Pancreas (tissue), 10 donors: ENCODE results near the gene TIMM21. TPM values are rescaled to one million over a fixed set of nuclear protein-coding genes. Genes with fewer than 3 reads are reported as not detected.

Source experiments
- ATAC-seq, 4 donors: fragments of 200-7000 bp; cut with Tn5 transposase; one replicate each; pipeline versions ENCODE4 v1.8.0 to v1.9.1; 2020; ENCODE audit warnings: mild to moderate bottlenecking in 4 of 4, moderate library complexity in 4 of 4
- DNase-seq, 6 donors: peaks; one replicate each; pipeline ENCODE4 v3.0.0-alpha.2; 2020
- FAIRE-seq: peaks from 2 replicates; lab custom pipeline; 2012; peaks lifted over from hg19 to GRCh38; lab: Jason Lieb, UNC
- H3K27ac ChIP-seq, 4 donors: fragments of 200-600 bp; sonication (generic); 1 replicate in 3 of 4; 2 replicates in 1 of 4; pipeline versions ENCODE4 v1.5.0 to v1.8.0; 2020
- H3K27me3 ChIP-seq, 4 donors: fragments of 200-600 bp; one replicate each; pipeline ENCODE4 v1.8.0; 2021
- H3K36me3 ChIP-seq, 3 donors: fragments of 200-600 bp; sonication (generic) in 1 of 3; one replicate each; pipeline versions ENCODE4 v1.5.0 to v1.8.0; 2020 to 2021
- H3K4me1 ChIP-seq, 3 donors: fragments of 200-600 bp; one replicate each; pipeline ENCODE4 v1.8.0; 2021
- H3K4me3 ChIP-seq, 4 donors: fragments of 200-600 bp; sonication (generic) in 2 of 4; one replicate each; pipeline versions ENCODE4 v1.5.0 to v1.8.0; 2020 to 2021
- H3K9me3 ChIP-seq, 4 donors: fragments of 200-600 bp; one replicate each; pipeline ENCODE4 v1.8.0; 2021
- CTCF ChIP-seq, 4 donors: fragments of 200-600 bp; sonication (generic) in 3 of 4; IDR thresholded peaks; one replicate each; pipeline versions ENCODE4 v1.5.0 to v1.8.0; 2021; ENCODE audit warnings: antibody characterized with exemption in 4 of 4
- WGBS, 2 donors: extraction: QIAGEN DNeasy Blood & Tissue Kit; methylation state at CpG; one replicate each; pipeline ENCODE4 v1.1.7; 2013; 5-methylcytosine and 5-hydroxymethylcytosine counted together
- intact Hi-C, 3 donors: fragments of 100-400 bp; cut with DNase I; formaldehyde crosslinking; loops; one replicate each; pipeline versions ENCODE4 v1.11.1 to v1.14.2; 2022
- polyA plus RNA-seq, 2 donors: library from polyadenylated mRNA; stranded (reverse); fragments of 200-250 nt; gene quantifications; one replicate each; pipeline ENCODE4 v1.2.3, GENCODE V29; 2013
- total RNA-seq, 6 donors: library from RNA; stranded (reverse); fragmentation: NEBNext Ultra II Directional in 4 of 6; extraction: Animal tissue kit (Norgen Biotek cat#: 25700) in 4 of 6; gene quantifications; one replicate each; pipeline versions ENCODE4 v1.2.1 to v1.2.4, GENCODE V29; 2021 to 2023
- donor health status: healthy with polysubstance abuse.
- donor health status: DM: no; HTN: no; CAD: no; lungs with moderate emphysema.
- donor health status: DM: no; HTN: no; CAD: no.
- donor health status: control.
- donor health status: control.
- donor health status: Bipolar disorder and iron deficiency.
- donor health status: DM: yes; HTN: yes; CAD: no.
- donor health status: DM: no; HTN: no; CAD: no.
- donor health status: DM: no; HTN: no; CAD: no.
- donor health status: DM: yes; HTN: yes; CAD: no.

TIMM21 gene
- total and polyA plus RNA-seq, 8 donors: 6.0 to 14.3 (median 10.0) TPM

GRCh38 chr18:74155276-74155675 lies 7.0 kb downstream of the TIMM21 start:
- peaks cover 0 to 8% (median 8%) of the 10 kb centered on the region in 3 donors for H3K36me3 ChIP-seq
- intact Hi-C loops: no loop called here
- no peak for FAIRE-seq

GRCh38 chr18:74163019-74163660 lies 14.8 kb downstream of the TIMM21 start:
- FAIRE-seq: no peak
- WGBS, 2 donors: 79 to 81% methylated on average over 11 of the region's 11 CpGs
- Histone ChIP-seq H3K4me1 (peaks cover 0 to 5% (median 3%) of the 10 kb centered on the region in 3 donors), H3K27me3 (no peaks in the 10 kb centered on the region), H3K36me3 (peaks cover 0 to 8% (median 2%) of the 10 kb centered on the region in 3 donors), H3K4me3 (no peak overlapping the region), H3K9me3 (no peaks in the 10 kb centered on the region), H3K27ac (no peak overlapping the region)
- no peak for DNase-seq
- ATAC-seq: no peak
- TF ChIP-seq CTCF (IDR thresholded peaks at IDR 0.05): no peak
- intact Hi-C loops: no loop called here

More at GRCh38 chr18:74155276-74155675, 7.0 kb downstream of the TIMM21 start:
- H3K4me3 ChIP-seq: no peak overlapping the region
- no peaks in the 10 kb centered on the region for H3K9me3 ChIP-seq
- no peak for TF ChIP-seq CTCF (IDR thresholded peaks at IDR 0.05)
- no peak for ATAC-seq
- H3K27me3 ChIP-seq: no peaks in the 10 kb centered on the region
- H3K4me1 ChIP-seq: peaks cover 0 to 3% (median under 1%) of the 10 kb centered on the region in 3 donors
- no peak for DNase-seq
- 79 to 84% methylated on average over 4 of the region's 4 CpGs for WGBS, 2 donors
- H3K27ac ChIP-seq: no peak overlapping the region

- peak in 2 of 6 donors; percentile 20 to 25 for DNase-seq
- FAIRE-seq: no peak
- Histone ChIP-seq H3K27ac (no peak overlapping the region), H3K36me3 (no peaks in the 10 kb centered on the region), H3K9me3 (no peaks in the 10 kb centered on the region), H3K4me1 (peaks cover 0 to 5% (median 3%) of the 10 kb centered on the region in 3 donors), H3K4me3 (no peak overlapping the region), H3K27me3 (peaks cover 0 to 4% (median 0%) of the 10 kb centered on the region in 4 donors)
- 10 to 11% methylated on average over 7 of the region's 7 CpGs for WGBS, 2 donors
- intact Hi-C loops: no loop called here
- TF ChIP-seq CTCF (IDR thresholded peaks at IDR 0.05): no peak
- ATAC-seq: peak; percentile 38 to 88 (median 72)
These were observed 18.1 kb downstream of the TIMM21 start for GRCh38 chr18:74166386-74166785.

GRCh38 chr18:74171910-74172606 lies 23.7 kb downstream of the TIMM21 start:
- TF ChIP-seq CTCF (IDR thresholded peaks at IDR 0.05): no peak
- ATAC-seq (peak; percentile 35 to 84 (median 80)), DNase-seq (no peak), FAIRE-seq (no peak)
- WGBS, 2 donors: 13 to 28% methylated on average over 12 of the region's 12 CpGs
- Histone ChIP-seq H3K9me3 (no peaks in the 10 kb centered on the region), H3K27ac (peak overlapping the region in 1 of 4 donors; percentile 17), H3K4me1 (no peaks in the 10 kb centered on the region), H3K4me3 (peak overlapping the region in 2 of 4 donors; percentile 32 to 42), H3K27me3 (peaks cover 0 to 4% (median 0%) of the 10 kb centered on the region in 4 donors), H3K36me3 (no peaks in the 10 kb centered on the region)
- intact Hi-C loops: no loop called here
